ENCODE measurements around the gene MSI2. TPM values are rescaled to one million over a fixed set of nuclear protein-coding genes. Genes with fewer than 3 reads are reported as not detected.

Gene MSI2
- total RNA-seq, 2 experiments from 2014 or later: 59.6 to 61.7 TPM

DNA sequence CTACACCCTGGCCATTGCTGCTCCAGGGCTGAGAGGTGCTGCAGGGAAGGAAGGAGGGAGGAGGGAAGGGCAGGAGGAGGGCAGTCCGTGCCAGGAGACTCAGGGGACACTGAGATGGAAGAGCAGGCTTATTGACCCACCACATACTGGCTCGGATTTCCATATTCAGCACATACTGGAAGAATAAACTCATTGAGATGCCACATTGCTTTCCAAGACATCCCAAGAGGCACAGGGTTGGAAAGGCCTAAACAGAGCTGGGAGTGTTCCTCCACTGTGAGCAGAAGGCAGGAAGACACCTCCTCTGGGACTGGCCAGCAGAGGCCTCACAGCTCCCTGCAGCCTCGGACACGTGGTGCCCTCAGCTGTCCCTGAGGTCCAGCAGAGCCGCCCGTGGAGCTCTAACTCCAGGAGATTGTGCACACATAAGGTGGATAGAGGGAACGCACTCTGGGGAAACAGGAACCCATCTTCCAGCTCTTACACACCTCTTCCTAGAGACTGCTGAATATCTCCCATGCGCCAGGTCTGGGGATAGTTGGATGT, 471.4 kb downstream of the MSI2 start:
- H3K27ac Mint-ChIP-seq: no peak overlapping the region
- H3K4me1 Mint-ChIP-seq (ENCODE audit: low read depth): no peaks in the 10 kb centered on the region

DNA sequence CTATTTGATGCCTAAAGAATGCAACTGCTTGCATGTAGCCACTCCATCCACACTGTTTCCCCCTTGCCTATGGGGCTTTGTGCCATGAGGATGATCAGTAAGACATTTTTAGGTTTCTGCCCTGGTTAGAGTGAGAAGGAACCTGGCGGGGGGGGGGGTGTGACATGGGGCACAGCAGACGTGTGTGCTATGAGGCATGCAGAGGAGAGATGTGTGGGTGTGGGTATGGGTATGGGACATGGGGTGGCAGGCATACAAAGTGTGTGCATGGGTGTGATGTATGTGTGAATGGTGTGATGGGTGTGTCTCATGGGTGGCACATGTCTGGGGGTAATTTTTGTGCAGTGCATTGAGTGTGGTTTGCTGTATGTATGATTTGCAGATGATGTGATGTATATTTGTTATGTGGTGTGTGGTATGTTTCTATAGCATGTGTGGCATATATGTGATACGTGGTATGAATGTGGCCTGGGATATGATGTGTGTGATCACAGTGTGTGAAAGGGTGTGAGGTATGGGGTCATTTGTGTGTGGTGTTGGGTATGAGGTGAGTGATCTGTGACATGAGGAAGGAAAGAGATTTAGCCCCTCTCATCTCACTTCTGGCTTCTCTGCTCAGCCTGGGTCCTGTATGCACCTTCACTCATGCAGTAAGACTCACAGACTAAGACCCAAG, 473.8 kb downstream of the MSI2 start:
- H3K4me3 Mint-ChIP-seq: no peak overlapping the region
- H3K4me1 Mint-ChIP-seq (ENCODE audit: low read depth): no peaks in the 10 kb centered on the region
- TF ChIP-seq, protein P1, sequence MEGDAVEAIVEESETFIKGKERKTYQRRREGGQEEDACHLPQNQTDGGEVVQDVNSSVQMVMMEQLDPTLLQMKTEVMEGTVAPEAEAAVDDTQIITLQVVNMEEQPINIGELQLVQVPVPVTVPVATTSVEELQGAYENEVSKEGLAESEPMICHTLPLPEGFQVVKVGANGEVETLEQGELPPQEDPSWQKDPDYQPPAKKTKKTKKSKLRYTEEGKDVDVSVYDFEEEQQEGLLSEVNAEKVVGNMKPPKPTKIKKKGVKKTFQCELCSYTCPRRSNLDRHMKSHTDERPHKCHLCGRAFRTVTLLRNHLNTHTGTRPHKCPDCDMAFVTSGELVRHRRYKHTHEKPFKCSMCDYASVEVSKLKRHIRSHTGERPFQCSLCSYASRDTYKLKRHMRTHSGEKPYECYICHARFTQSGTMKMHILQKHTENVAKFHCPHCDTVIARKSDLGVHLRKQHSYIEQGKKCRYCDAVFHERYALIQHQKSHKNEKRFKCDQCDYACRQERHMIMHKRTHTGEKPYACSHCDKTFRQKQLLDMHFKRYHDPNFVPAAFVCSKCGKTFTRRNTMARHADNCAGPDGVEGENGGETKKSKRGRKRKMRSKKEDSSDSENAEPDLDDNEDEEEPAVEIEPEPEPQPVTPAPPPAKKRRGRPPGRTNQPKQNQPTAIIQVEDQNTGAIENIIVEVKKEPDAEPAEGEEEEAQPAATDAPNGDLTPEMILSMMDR (IDR thresholded peaks at IDR 0.05): no peak
- POLR2A ChIA-PET: no interaction called here
- CTCF ChIA-PET: interaction anchor here (1.3 to 1.4 kb wide), 2 partner anchors 104 to 487 kb away, joined by 3 to 6 read pairs; no protein-coding TSS in a partner anchor
- no peaks in the 10 kb centered on the region for H3K36me3 Mint-ChIP-seq (ENCODE audit: low read depth)
- DNase-seq (no peak), ATAC-seq (no peak)
- no peaks in the 10 kb centered on the region for H3K9me3 Mint-ChIP-seq
- H3K27me3 Mint-ChIP-seq: no peaks in the 10 kb centered on the region
- H3K27ac Mint-ChIP-seq: no peak overlapping the region
- intact Hi-C loops (cut with micrococcal nuclease): no loop called here

More for the DNA sequence above, 471.4 kb downstream of the MSI2 start:
- ATAC-seq: no peak
- Mint-ChIP-seq H3K27me3 (no peaks in the 10 kb centered on the region), H3K9me3 (no peaks in the 10 kb centered on the region), H3K4me3 (no peak overlapping the region), H3K36me3 (ENCODE audit: low read depth) (no peaks in the 10 kb centered on the region)
- CTCF ChIA-PET: no interaction called here
- POLR2A ChIA-PET: no interaction called here
- TF ChIP-seq, protein P1 (IDR thresholded peaks at IDR 0.05): no peak
- intact Hi-C loops (cut with micrococcal nuclease): no loop called here
- no peak for DNase-seq

DNA sequence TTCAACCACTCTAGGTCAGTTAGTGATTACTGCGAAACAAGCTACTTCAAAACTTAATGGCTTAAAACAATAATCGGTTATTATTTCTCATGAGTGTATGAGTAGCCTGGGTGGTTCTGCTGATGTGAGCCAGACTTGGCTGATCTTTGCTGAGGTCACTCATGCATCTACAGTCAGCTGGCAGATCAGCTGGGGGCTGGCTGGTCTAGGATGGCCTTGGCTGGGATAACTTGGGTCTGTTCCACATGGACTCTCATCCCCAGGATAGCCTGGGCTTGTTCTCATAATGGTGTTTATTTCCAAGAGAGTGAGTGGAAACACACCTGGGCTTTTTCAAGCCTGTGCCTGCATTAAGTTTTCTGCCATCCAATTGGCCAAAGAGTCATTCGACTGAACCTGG, 475.7 kb downstream of the MSI2 start:
- DNase-seq (no peak), ATAC-seq (no peak)
- Mint-ChIP-seq H3K27ac (no peak overlapping the region), H3K36me3 (ENCODE audit: low read depth) (no peaks in the 10 kb centered on the region), H3K4me1 (ENCODE audit: low read depth) (no peaks in the 10 kb centered on the region), H3K9me3 (no peaks in the 10 kb centered on the region), H3K27me3 (no peaks in the 10 kb centered on the region), H3K4me3 (no peak overlapping the region)
- intact Hi-C loops (cut with micrococcal nuclease): no loop called here
- POLR2A ChIA-PET: no interaction called here
- CTCF ChIA-PET: interaction anchor here (1.4 to 2.0 kb wide), 3 partner anchors 60 to 489 kb away, joined by 4 to 6 read pairs (median 5); no protein-coding TSS in a partner anchor
- TF ChIP-seq, protein P1 (IDR thresholded peaks at IDR 0.05): no peak

DNA sequence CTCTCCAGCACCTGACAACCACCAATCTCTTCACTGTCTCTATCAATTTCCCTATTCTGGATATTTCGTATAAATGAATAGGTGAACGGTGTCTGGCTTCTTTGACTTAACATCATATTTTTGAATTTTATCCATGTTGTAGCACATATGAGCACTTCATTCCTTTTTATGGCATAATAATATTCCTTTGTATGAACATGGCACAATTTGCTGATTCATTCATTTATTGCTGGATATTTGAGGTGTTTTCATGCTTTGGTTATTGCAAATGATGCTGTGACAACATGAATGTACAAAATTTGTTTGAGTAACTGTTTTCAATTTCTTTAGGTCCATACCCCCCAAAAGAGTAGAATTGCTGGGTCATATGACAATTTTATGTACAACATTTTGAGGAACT, 476.8 kb downstream of the MSI2 start:
- intact Hi-C loops (cut with micrococcal nuclease): no loop called here
- no peak overlapping the region for H3K27ac Mint-ChIP-seq
- ChIA-PET CTCF (no interaction called here), POLR2A (interaction anchor here (1.1 kb wide), 1 partner anchor 536 kb away, joined by 3 read pairs; no protein-coding TSS in a partner anchor)
- H3K9me3 Mint-ChIP-seq: no peaks in the 10 kb centered on the region
- no peaks in the 10 kb centered on the region for H3K36me3 Mint-ChIP-seq (ENCODE audit: low read depth)
- no peaks in the 10 kb centered on the region for H3K4me1 Mint-ChIP-seq (ENCODE audit: low read depth)
- ATAC-seq (no peak), DNase-seq (no peak)
- TF ChIP-seq, protein P1 (IDR thresholded peaks at IDR 0.05): no peak
- H3K4me3 Mint-ChIP-seq: no peak overlapping the region
- H3K27me3 Mint-ChIP-seq: no peaks in the 10 kb centered on the region

Other genes with a start within 250 kb of the MSI2 start
- 10 to 100 TPM; 27.3 to 28.6 TPM for gene AKAP1, start 171.3 kb upstream of the MSI2 start, total RNA-seq

All from activated CD8-positive, alpha-beta T cell treated with anti-CD3 and anti-CD28 coated beads for 36 hours (primary cell).